ENCODE results near the gene RPL27A. TPM values are rescaled to one million over a fixed set of nuclear protein-coding genes. Genes with fewer than 3 reads are reported as not detected.
A peak's percentile ranks its signal among the peaks of the same experiment; 100 is the strongest.

RPL27A gene
- total RNA-seq, 4 donors from 2014 or later: 913 to 2,100 (median 1,383) TPM

GRCh38 chr11:8684600-8685290 is 2.2 kb downstream of the RPL27A start:
- intact Hi-C loops (cut with DNase I; ENCODE audit: low total_unique reads): no loop called here

DNA sequence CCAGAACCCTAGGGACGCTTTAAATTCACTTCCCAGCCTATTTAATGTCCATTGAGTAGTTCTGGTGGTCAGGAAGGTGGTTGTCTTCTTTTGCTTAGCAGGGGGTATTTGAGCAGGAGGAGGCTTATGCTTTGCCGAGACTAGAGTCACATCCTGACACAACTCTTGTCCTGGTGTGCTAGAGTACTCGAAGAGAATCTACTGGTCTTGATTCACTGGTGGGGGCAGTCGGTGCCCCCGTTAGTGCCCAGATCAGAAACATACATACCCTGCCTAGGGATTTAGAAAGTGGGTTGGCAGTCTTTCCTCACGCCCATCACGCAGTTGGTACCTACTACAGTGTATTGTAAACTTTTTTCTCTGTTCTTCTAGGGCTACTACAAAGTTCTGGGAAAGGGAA is 2.7 kb downstream of the RPL27A start:
- TF ChIP-seq CTCF (IDR thresholded peaks at IDR 0.05): no peak
- no peak for TF ChIP-seq POLR2A (IDR thresholded peaks at IDR 0.05)
- 74 to 78% methylated on average over 7 of the region's 7 CpGs for WGBS, 2 donors
- H3K4me3 ChIP-seq (ENCODE audit: low read depth, poor library complexity, severe bottlenecking): no peak overlapping the region

More at GRCh38 chr11:8684600-8685290, 2.2 kb downstream of the RPL27A start:
- TF ChIP-seq POLR2A (IDR thresholded peaks at IDR 0.05) (no peak), CTCF (IDR thresholded peaks at IDR 0.05) (no peak)
- H3K4me3 ChIP-seq (ENCODE audit: low read depth, poor library complexity, severe bottlenecking): no peak overlapping the region
- WGBS, 2 donors: 81 to 85% methylated on average over 6 of the region's 6 CpGs
- no peak for DNase-seq (ENCODE audit: low spot score in 2 of 2)

GRCh38 chr11:8685820-8686219 is 3.2 kb downstream of the RPL27A start:
- intact Hi-C loops (cut with DNase I; ENCODE audit: low total_unique reads): no loop called here
- TF ChIP-seq POLR2A (IDR thresholded peaks at IDR 0.05) (no peak), CTCF (IDR thresholded peaks at IDR 0.05) (no peak)
- no peak overlapping the region for H3K4me3 ChIP-seq (ENCODE audit: low read depth, poor library complexity, severe bottlenecking)
- WGBS, 2 donors: 72 to 86% methylated on average over 2 of the region's 2 CpGs
- DNase-seq (ENCODE audit: low spot score in 2 of 2): no peak

More for the DNA sequence above, 2.7 kb downstream of the RPL27A start:
- no peak for DNase-seq (ENCODE audit: low spot score in 2 of 2)
- intact Hi-C loops (cut with DNase I; ENCODE audit: low total_unique reads): no loop called here

DNA sequence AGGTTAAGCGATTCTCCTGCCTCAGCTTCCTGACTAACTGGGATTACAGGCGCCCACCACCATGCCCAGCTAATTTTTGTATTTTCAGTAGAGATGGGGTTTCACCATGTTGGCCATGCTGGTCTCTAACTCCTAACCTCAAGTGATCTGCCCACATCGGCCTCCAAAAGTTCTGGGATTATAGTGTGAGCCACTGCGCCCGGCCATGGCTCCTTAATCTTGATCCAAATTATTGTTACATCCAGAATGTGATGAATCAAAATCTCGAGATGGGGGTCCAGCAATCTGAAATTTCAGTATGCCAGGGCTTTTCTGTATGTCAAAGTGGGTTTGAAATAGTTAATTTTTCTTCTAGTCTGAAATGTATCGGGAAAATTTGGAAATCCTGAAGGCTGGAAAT is 3.7 kb downstream of the RPL27A start:
- DNase-seq (ENCODE audit: low spot score in 2 of 2): peak in 1 of 2 donors; percentile 81
- H3K4me3 ChIP-seq (ENCODE audit: low read depth, poor library complexity, severe bottlenecking): no peak overlapping the region
- WGBS, 2 donors: 86 to 87% methylated on average over 7 of the region's 7 CpGs
- TF ChIP-seq CTCF (IDR thresholded peaks at IDR 0.05) (no peak), POLR2A (IDR thresholded peaks at IDR 0.05) (no peak)
- intact Hi-C loops (cut with DNase I; ENCODE audit: low total_unique reads): no loop called here

DNA sequence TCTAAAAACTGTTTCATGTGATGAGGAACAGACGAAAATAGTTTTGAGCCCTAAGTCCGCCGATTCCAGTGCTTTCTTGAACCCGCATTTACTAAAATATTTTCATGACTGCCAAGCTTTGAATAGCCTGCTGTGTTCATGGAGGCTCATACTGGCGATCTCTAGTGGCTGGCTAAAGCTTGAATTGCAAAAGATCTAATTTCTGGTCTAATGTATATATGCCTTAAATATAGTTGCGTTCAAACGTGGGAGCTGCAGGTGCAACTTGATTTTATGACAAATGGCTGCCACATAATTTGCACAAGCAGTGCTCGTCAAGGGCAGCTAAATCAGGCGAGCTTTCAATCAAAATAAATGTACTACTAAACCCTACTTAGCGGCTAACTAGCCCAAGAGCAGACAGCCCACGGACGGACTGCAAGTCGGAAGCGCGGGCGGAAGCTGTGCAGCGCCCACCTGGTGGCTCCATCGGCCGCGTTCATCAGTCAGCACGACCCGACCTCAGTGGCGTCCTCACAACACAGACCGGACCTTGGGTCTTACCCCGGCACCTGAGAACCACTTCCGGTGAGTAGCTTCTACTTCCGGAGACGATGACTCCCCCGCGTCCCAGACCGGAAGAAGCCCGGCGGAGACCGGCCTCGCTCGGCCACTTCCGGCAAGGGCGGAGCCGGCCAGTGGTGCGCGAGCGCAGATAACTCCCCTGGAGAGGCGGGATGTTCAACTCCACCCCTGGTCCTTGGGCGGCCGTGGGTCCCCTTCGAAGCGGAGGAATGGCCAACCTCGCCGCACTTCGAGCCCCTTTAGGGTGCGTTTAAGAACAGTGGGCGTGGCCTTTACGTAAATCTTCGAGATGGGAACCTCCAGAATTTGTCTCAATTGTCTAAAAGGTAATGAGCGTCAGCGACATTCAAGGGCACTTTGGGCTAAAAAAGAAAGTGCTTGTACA is 6.1 kb downstream of the RPL27A start:
- peak overlapping the region; percentile 40 for H3K4me3 ChIP-seq (ENCODE audit: low read depth, poor library complexity, severe bottlenecking)
- no peak for TF ChIP-seq POLR2A (IDR thresholded peaks at IDR 0.05)
- no peak for TF ChIP-seq CTCF (IDR thresholded peaks at IDR 0.05)
- WGBS, 2 donors: 2 to 3% methylated on average over 45 to 54 of the region's 56 CpGs
- DNase-seq (ENCODE audit: low spot score in 2 of 2): peak; percentile 90 to 98
- intact Hi-C loops (cut with DNase I; ENCODE audit: low total_unique reads): no loop called here

Data from lower leg skin (tissue), 4 donors.